ENCODE results near the gene PTPRE.

The PTPRE gene

GRCh38 chr10:128095027-128095752, 188.3 kb downstream of the PTPRE start:
- peak; percentile 17 for DNase-seq (ENCODE audit: low read depth)

- DNase-seq (ENCODE audit: low read depth) = no peak
Measured at GRCh38 chr10:128095753-128096469, 189.0 kb downstream of the PTPRE start.

- DNase-seq (ENCODE audit: low read depth) = no peak
Measured at GRCh38 chr10:128096486-128097199, 189.7 kb downstream of the PTPRE start.

GRCh38 chr10:128097783-128098182, 190.9 kb downstream of the PTPRE start:
- no peak for DNase-seq (ENCODE audit: low read depth)

- no peak for DNase-seq (ENCODE audit: low read depth)
Measured at GRCh38 chr10:128098631-128099030, 191.7 kb downstream of the PTPRE start.

- no peak for DNase-seq (ENCODE audit: low read depth)
Measured at GRCh38 chr10:128099901-128100300, 193.0 kb downstream of the PTPRE start.

GRCh38 chr10:128101901-128102300, 195.0 kb downstream of the PTPRE start:
- no peak for DNase-seq (ENCODE audit: low read depth)

GRCh38 chr10:128102480-128103228, 195.8 kb downstream of the PTPRE start:
- DNase-seq (ENCODE audit: low read depth) = no peak

GRCh38 chr10:128103229-128103714, 196.4 kb downstream of the PTPRE start:
- no peak for DNase-seq (ENCODE audit: low read depth)

- DNase-seq (ENCODE audit: low read depth) = no peak
Measured at GRCh38 chr10:128105383-128105782, 198.5 kb downstream of the PTPRE start.

- DNase-seq (ENCODE audit: low read depth) = no peak
Measured at GRCh38 chr10:128109707-128110106, 202.8 kb downstream of the PTPRE start.

- no peak for DNase-seq (ENCODE audit: low read depth)
Measured at GRCh38 chr10:128110339-128110738, 203.4 kb downstream of the PTPRE start.

GRCh38 chr10:128111696-128112095, 204.8 kb downstream of the PTPRE start:
- DNase-seq (ENCODE audit: low read depth) = no peak

- DNase-seq (ENCODE audit: low read depth) = no peak
Measured at GRCh38 chr10:128113026-128113425, 206.1 kb downstream of the PTPRE start.

- no peak for DNase-seq (ENCODE audit: low read depth)
Measured at GRCh38 chr10:128114901-128115300, 208.0 kb downstream of the PTPRE start.

- no peak for DNase-seq (ENCODE audit: low read depth)
Measured at GRCh38 chr10:128115356-128115755, 208.5 kb downstream of the PTPRE start.

GRCh38 chr10:128116187-128116586, 209.3 kb downstream of the PTPRE start:
- no peak for DNase-seq (ENCODE audit: low read depth)

GRCh38 chr10:128116851-128117615, 210.1 kb downstream of the PTPRE start:
- DNase-seq (ENCODE audit: low read depth) = peak; percentile 11

- DNase-seq (ENCODE audit: low read depth) = no peak
Measured at GRCh38 chr10:128121750-128122412, 215.0 kb downstream of the PTPRE start.

- DNase-seq (ENCODE audit: low read depth) = no peak
Measured at GRCh38 chr10:128122931-128123330, 216.0 kb downstream of the PTPRE start.

- DNase-seq (ENCODE audit: low read depth) = no peak
Measured at GRCh38 chr10:128123846-128124245, 216.9 kb downstream of the PTPRE start.

Measured in ELR (cell line).